GM21737 (cell line): ENCODE results near the gene PHLPP1.

ENCODE experiments used
- ATAC-seq: cut with Tn5 transposase; IDR thresholded peaks from one replicate; pipeline ENCODE4 v1.9.1; 2021; ENCODE audit warnings: mild to moderate bottlenecking, moderate library complexity; ENCODE audit not compliant: unreplicated experiment

Gene PHLPP1

GRCh38 chr18:62999392-62999791, 284.1 kb downstream of the PHLPP1 start:
- no peak for ATAC-seq

- ATAC-seq: no peak
Observed at GRCh38 chr18:62999921-63000320, 284.6 kb downstream of the PHLPP1 start.

- ATAC-seq: no peak
Observed at GRCh38 chr18:63000839-63001238, 285.5 kb downstream of the PHLPP1 start.

- ATAC-seq: no peak
Observed at GRCh38 chr18:63001861-63002260, 286.5 kb downstream of the PHLPP1 start.

GRCh38 chr18:63002305-63002704, 287.0 kb downstream of the PHLPP1 start:
- ATAC-seq: no peak

GRCh38 chr18:63002803-63003445, 287.6 kb downstream of the PHLPP1 start:
- no peak for ATAC-seq

GRCh38 chr18:63003899-63004298, 288.6 kb downstream of the PHLPP1 start:
- no peak for ATAC-seq

- no peak for ATAC-seq
Observed at GRCh38 chr18:63004466-63005089, 289.2 kb downstream of the PHLPP1 start.

- ATAC-seq: no peak
Observed at GRCh38 chr18:63005306-63005705, 290.0 kb downstream of the PHLPP1 start.

GRCh38 chr18:63007231-63007630, 291.9 kb downstream of the PHLPP1 start:
- ATAC-seq: no peak

GRCh38 chr18:63016270-63016669, 300.9 kb downstream of the PHLPP1 start:
- no peak for ATAC-seq

GRCh38 chr18:63017076-63017475, 301.7 kb downstream of the PHLPP1 start:
- ATAC-seq: no peak

- no peak for ATAC-seq
Observed at GRCh38 chr18:63017977-63018376, 302.6 kb downstream of the PHLPP1 start.

GRCh38 chr18:63022429-63023022, 307.2 kb downstream of the PHLPP1 start:
- no peak for ATAC-seq

GRCh38 chr18:63025251-63026090, 310.1 kb downstream of the PHLPP1 start:
- ATAC-seq: no peak

- ATAC-seq: no peak
Observed at GRCh38 chr18:63028380-63028779, 313.0 kb downstream of the PHLPP1 start.
